Choroid plexus epithelial cell (primary cell): ENCODE measurements around the gene CHN2.

Experiments
- DNase-seq: peaks from one replicate; pipeline ENCODE4 v3.0.0-alpha.2; 2010; ENCODE audit warnings: low read depth
- H3K4me3 ChIP-seq: 2 replicates; pipeline ENCODE4 v1.5.1; 2011; ENCODE audit warnings: low read depth, mild to moderate bottlenecking, control low read depth, low read length, moderate library complexity
- TF ChIP-seq, protein P1 (sequence below): conservative IDR thresholded peaks from 2 replicates; pipeline ENCODE4 v1.5.1; 2011; ENCODE audit warnings: low read depth, mild to moderate bottlenecking, control low read depth, inconsistent platforms, low read length, moderate library complexity

CHN2 gene

GRCh38 chr7:29443552-29443951 is 249.0 kb downstream of the CHN2 start:
- TF ChIP-seq, protein P1, sequence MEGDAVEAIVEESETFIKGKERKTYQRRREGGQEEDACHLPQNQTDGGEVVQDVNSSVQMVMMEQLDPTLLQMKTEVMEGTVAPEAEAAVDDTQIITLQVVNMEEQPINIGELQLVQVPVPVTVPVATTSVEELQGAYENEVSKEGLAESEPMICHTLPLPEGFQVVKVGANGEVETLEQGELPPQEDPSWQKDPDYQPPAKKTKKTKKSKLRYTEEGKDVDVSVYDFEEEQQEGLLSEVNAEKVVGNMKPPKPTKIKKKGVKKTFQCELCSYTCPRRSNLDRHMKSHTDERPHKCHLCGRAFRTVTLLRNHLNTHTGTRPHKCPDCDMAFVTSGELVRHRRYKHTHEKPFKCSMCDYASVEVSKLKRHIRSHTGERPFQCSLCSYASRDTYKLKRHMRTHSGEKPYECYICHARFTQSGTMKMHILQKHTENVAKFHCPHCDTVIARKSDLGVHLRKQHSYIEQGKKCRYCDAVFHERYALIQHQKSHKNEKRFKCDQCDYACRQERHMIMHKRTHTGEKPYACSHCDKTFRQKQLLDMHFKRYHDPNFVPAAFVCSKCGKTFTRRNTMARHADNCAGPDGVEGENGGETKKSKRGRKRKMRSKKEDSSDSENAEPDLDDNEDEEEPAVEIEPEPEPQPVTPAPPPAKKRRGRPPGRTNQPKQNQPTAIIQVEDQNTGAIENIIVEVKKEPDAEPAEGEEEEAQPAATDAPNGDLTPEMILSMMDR = no peak
- H3K4me3 ChIP-seq = no peak overlapping the region
- no peak for DNase-seq

DNA sequence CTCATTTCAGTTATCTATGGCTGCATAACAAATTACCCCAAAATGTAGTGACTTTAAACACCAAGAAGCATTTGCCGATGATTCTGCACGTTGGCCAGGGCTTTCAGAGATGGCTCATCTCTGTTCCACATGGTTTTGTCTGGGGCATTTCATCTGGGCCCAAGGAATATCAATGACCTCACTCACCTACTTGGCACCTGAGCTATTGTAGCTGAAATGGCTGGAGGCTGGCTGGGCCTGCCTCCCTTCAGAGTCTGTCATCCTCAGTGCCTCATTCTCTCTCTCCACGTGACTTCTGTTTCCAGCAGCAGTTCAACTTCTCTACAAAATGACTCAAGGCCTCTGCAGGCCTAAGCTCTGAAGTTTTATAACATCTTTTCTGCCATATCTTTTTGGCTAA is 249.7 kb downstream of the CHN2 start:
- DNase-seq = no peak
- TF ChIP-seq, protein P1 = no peak
- no peak overlapping the region for H3K4me3 ChIP-seq

- no peak for DNase-seq
- TF ChIP-seq, protein P1 = no peak
- H3K4me3 ChIP-seq = no peak overlapping the region
Measured at GRCh38 chr7:29445736-29446135, 251.2 kb downstream of the CHN2 start.

DNA sequence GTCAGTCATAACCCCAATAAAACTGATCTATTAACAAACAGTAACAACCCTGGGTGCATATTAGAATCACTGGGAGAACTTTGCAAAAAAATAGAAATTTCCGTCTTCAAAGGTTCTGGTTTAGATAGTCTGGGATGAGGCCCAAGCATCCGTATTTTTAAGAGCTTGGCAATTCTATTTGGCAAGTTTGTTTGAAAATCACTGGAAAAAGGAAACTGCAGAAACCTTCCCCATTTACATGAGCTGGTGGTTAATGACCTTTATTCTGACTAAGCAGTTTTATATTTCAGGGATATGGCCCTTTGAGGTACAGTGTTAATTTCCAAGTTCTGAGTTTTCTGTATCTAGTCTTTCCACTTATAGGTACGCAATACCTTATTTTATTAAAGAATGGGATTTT is 253.3 kb downstream of the CHN2 start:
- TF ChIP-seq, protein P1 = no peak
- no peak for DNase-seq

DNA sequence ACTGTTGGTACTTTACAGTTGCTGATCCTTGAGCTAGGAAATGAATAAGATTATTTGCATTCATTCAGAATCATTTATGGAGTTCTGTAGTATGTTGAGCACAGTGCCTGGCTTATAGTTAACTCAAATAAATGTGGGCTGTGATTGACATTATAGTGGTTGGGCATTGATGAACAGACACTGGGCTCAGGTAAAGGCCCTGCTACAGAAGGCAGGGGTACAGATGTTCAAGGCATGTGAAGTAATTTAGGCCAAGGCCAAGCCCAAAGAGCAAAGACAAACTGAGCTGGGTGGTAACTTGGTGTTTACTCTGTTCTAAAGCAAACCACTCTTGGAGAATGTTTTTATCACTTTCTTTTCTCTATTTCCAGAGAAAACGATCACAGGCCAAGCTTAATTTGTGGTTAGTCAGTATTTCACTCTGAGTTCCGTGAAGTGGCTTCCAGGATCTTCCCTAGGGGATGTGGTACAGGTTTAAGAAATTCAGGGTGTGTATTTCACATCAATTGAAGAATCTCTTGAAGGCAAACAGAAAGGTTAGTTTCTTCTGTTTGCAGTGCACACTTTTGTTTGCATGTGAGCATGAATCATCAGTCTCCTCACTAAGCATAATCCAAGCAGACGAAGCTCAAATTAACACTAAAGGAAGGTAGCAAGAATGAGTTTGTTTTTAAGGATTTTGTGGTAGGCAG is 255.1 kb downstream of the CHN2 start:
- H3K4me3 ChIP-seq = no peak overlapping the region
- TF ChIP-seq, protein P1 = no peak
- peak; percentile 29 for DNase-seq

More for the DNA sequence above, 253.3 kb downstream of the CHN2 start:
- H3K4me3 ChIP-seq = no peak overlapping the region

- no peak for DNase-seq
- TF ChIP-seq, protein P1 = no peak
- H3K4me3 ChIP-seq = no peak overlapping the region
Measured at GRCh38 chr7:29453021-29453420, 258.4 kb downstream of the CHN2 start.

- DNase-seq = no peak
- TF ChIP-seq, protein P1 = no peak
Measured at GRCh38 chr7:29454464-29454863, 259.9 kb downstream of the CHN2 start.

More at GRCh38 chr7:29454464-29454863, 259.9 kb downstream of the CHN2 start:
- no peak overlapping the region for H3K4me3 ChIP-seq
